Measurements from ENCODE around the gene ADGRL3. TPM values are rescaled to one million over a fixed set of nuclear protein-coding genes. Genes with fewer than 3 reads are reported as not detected.

The ADGRL3 gene
- total and polyA plus RNA-seq, 2 donors (not counting 1 experiment from before 2014, with no cell fraction given): not detected

- no peak overlapping the region for H2AFZ ChIP-seq (ENCODE audit: insufficient read depth, low read depth, low read length, poor library complexity, severe bottlenecking)
- no peaks in the 10 kb centered on the region for H3K27me3 ChIP-seq (replicated peaks in 1 of 4; ENCODE audit: control extremely low read depth in 1 of 4, control insufficient read depth in 3 of 4, insufficient read depth in 4 of 4, low read length in 3 of 4)
- Mint-ChIP-seq H3K4me3 (no peak overlapping the region), H3K4me1 (no peaks in the 10 kb centered on the region), H3K27ac (no peak overlapping the region), H3K9me3 (ENCODE audit: insufficient read depth) (no peaks in the 10 kb centered on the region), H3K27me3 (no peaks in the 10 kb centered on the region)
- H4K20me1 ChIP-seq (ENCODE audit: control insufficient read depth, insufficient read depth, low read length, poor library complexity, severe bottlenecking): no peaks in the 10 kb centered on the region
- ChIA-PET CTCF (no interaction called here), POLR2A (no interaction called here)
- DNase-seq: no peak
- no peaks in the 10 kb centered on the region for H3K4me1 ChIP-seq (ENCODE audit: control insufficient read depth in 2 of 2, insufficient read depth in 2 of 2, low read length in 2 of 2)
- H3K9ac ChIP-seq (ENCODE audit: low read length): no peak overlapping the region
- intact Hi-C loops (cut with micrococcal nuclease): no loop called here
- H3K27ac ChIP-seq (ENCODE audit: low read length in 2 of 2): no peak overlapping the region
- H3K4me3 ChIP-seq (ENCODE audit: control extremely low read depth in 1 of 5, extremely low read depth in 1 of 5, insufficient read depth in 1 of 5, low read depth in 2 of 5, low read length in 4 of 5): no peak overlapping the region
- TF ChIP-seq CTCF (IDR thresholded peaks at IDR 0.05) (no peak), EZH2 (IDR thresholded peaks at IDR 0.05; ENCODE audit: borderline replicate concordance, insufficient read depth, low read depth, low read length, poor library complexity, severe bottlenecking) (no peak)
- H3K9me3 ChIP-seq (ENCODE audit: control extremely low read depth in 1 of 3, control insufficient read depth in 2 of 3, insufficient read depth in 1 of 3, low read length in 2 of 3): no peaks in the 10 kb centered on the region
- no peaks in the 10 kb centered on the region for H3K36me3 ChIP-seq (replicated peaks in 1 of 2; ENCODE audit: control extremely low read depth in 1 of 2, control insufficient read depth in 1 of 2, extremely low read depth in 1 of 2, insufficient read depth in 2 of 2, low read length in 1 of 2)
- WGBS (ENCODE audit: insufficient coverage): no CpG with 5 or more reads among the region's 1 CpG
- ATAC-seq (ENCODE audit: low read depth): no peak
- no peak overlapping the region for H3K4me2 ChIP-seq (replicated peaks; ENCODE audit: low read depth, low read length, poor library complexity, severe bottlenecking)
- H3K79me2 ChIP-seq (ENCODE audit: control insufficient read depth, insufficient read depth, low read length): no peaks in the 10 kb centered on the region
Measured at GRCh38 chr4:61864286-61864685, 664.2 kb downstream of the ADGRL3 start.

- Mint-ChIP-seq H3K4me1 (no peaks in the 10 kb centered on the region), H3K27me3 (no peaks in the 10 kb centered on the region), H3K27ac (no peak overlapping the region), H3K9me3 (ENCODE audit: insufficient read depth) (no peaks in the 10 kb centered on the region), H3K4me3 (no peak overlapping the region)
- H3K9ac ChIP-seq (ENCODE audit: low read length): no peak overlapping the region
- no peaks in the 10 kb centered on the region for H3K36me3 ChIP-seq (replicated peaks in 1 of 2; ENCODE audit: control extremely low read depth in 1 of 2, control insufficient read depth in 1 of 2, extremely low read depth in 1 of 2, insufficient read depth in 2 of 2, low read length in 1 of 2)
- H3K79me2 ChIP-seq (ENCODE audit: control insufficient read depth, insufficient read depth, low read length): no peaks in the 10 kb centered on the region
- ChIA-PET CTCF (no interaction called here), POLR2A (no interaction called here)
- no peak overlapping the region for H3K27ac ChIP-seq (ENCODE audit: low read length in 2 of 2)
- no peak overlapping the region for H3K4me2 ChIP-seq (replicated peaks; ENCODE audit: low read depth, low read length, poor library complexity, severe bottlenecking)
- no peaks in the 10 kb centered on the region for H3K27me3 ChIP-seq (replicated peaks in 1 of 4; ENCODE audit: control extremely low read depth in 1 of 4, control insufficient read depth in 3 of 4, insufficient read depth in 4 of 4, low read length in 3 of 4)
- WGBS (ENCODE audit: insufficient coverage): 73% methylated on average over 2 of the region's 4 CpGs
- ATAC-seq (ENCODE audit: low read depth) (no peak), DNase-seq (no peak)
- no peaks in the 10 kb centered on the region for H4K20me1 ChIP-seq (ENCODE audit: control insufficient read depth, insufficient read depth, low read length, poor library complexity, severe bottlenecking)
- TF ChIP-seq CTCF (IDR thresholded peaks at IDR 0.05): no peak
- no peak for TF ChIP-seq EZH2 (IDR thresholded peaks at IDR 0.05; ENCODE audit: borderline replicate concordance, insufficient read depth, low read depth, low read length, poor library complexity, severe bottlenecking)
- H2AFZ ChIP-seq (ENCODE audit: insufficient read depth, low read depth, low read length, poor library complexity, severe bottlenecking): no peak overlapping the region
- intact Hi-C loops (cut with micrococcal nuclease): no loop called here
- H3K4me1 ChIP-seq (ENCODE audit: control insufficient read depth in 2 of 2, insufficient read depth in 2 of 2, low read length in 2 of 2): no peaks in the 10 kb centered on the region
- no peaks in the 10 kb centered on the region for H3K9me3 ChIP-seq (ENCODE audit: control extremely low read depth in 1 of 3, control insufficient read depth in 2 of 3, insufficient read depth in 1 of 3, low read length in 2 of 3)
- H3K4me3 ChIP-seq (ENCODE audit: control extremely low read depth in 1 of 5, extremely low read depth in 1 of 5, insufficient read depth in 1 of 5, low read depth in 2 of 5, low read length in 4 of 5): no peak overlapping the region
Measured at GRCh38 chr4:61866378-61867030, 666.4 kb downstream of the ADGRL3 start.

Measured in B cell (primary cell).